ENCODE measurements around the gene TKT.

DNA sequence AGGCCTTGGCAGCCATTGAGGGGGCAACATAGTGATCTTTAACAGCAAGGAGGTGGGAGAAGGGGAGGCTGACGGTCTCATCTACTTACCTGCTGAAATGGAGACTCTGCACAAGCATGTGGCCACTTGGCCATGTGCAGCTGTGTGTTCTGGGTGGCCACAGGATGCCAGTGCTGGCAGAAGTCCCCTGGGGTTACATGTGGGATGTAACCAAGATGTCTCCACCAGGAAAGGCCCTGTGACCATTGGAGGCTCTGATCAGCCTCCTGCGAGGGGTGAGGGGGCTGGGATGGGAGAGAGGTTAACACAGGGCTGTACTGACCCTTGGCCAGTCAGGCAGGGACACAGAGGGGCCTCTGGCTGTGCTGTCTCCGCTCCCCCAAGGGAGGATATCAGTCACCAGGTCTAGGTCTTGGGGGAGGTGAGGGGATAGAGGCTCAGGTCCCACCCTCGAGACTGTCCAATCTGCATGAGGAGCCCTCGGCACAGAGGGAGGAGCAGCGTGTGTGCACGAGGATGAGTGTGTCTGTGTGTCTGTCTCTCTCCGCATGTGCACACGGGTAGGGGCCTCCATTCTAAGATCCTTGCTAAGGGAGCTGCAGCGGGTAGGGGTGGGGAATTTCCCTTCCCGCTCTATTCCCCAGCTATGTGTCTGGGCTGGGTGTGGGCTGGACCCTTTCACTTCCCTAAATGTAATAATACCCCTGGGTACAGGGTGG is 75.4 kb downstream of the TKT start:
- TF ChIP-seq CTCF (IDR thresholded peaks at IDR 0.05; ENCODE audit: low read depth, low read length, missing input control) = no peak
- TF ChIP-seq, protein P1, sequence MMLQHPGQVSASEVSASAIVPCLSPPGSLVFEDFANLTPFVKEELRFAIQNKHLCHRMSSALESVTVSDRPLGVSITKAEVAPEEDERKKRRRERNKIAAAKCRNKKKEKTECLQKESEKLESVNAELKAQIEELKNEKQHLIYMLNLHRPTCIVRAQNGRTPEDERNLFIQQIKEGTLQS (IDR thresholded peaks at IDR 0.05) = no peak
- TF ChIP-seq, protein P2, sequence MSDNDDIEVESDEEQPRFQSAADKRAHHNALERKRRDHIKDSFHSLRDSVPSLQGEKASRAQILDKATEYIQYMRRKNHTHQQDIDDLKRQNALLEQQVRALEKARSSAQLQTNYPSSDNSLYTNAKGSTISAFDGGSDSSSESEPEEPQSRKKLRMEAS (IDR thresholded peaks at IDR 0.05) = no peak

Measured in liver (tissue), 3 donors.